Glutamatergic neuron (in vitro differentiated cells): ENCODE measurements around the gene PPP1R9A. TPM values are rescaled to one million over a fixed set of nuclear protein-coding genes. Genes with fewer than 3 reads are reported as not detected.

Source experiments
- DNase-seq: peaks from one replicate; pipeline ENCODE4 v3.0.0; 2022
- H3K27ac Mint-ChIP-seq: one replicate; pipeline ENCODE4 v1.8.0; 2020; ENCODE audit warnings: mild to moderate bottlenecking, mixed read lengths, inconsistent platforms; ENCODE audit not compliant: unreplicated experiment
- H3K27me3 Mint-ChIP-seq: one replicate; pipeline ENCODE4 v1.8.0; 2020; ENCODE audit warnings: mild to moderate bottlenecking, moderate library complexity, mixed read lengths, inconsistent platforms; ENCODE audit not compliant: unreplicated experiment
- H3K36me3 Mint-ChIP-seq: one replicate; pipeline ENCODE4 v1.8.0; 2020; ENCODE audit warnings: mild to moderate bottlenecking, mixed read lengths, inconsistent platforms; ENCODE audit not compliant: unreplicated experiment
- H3K4me1 Mint-ChIP-seq: one replicate; pipeline ENCODE4 v1.8.0; 2020; ENCODE audit warnings: mild to moderate bottlenecking, low read depth, mixed read lengths, inconsistent platforms; ENCODE audit not compliant: unreplicated experiment
- H3K4me3 Mint-ChIP-seq: one replicate; pipeline ENCODE4 v1.8.0; 2020; ENCODE audit warnings: mild to moderate bottlenecking, mixed read lengths, inconsistent platforms; ENCODE audit not compliant: unreplicated experiment
- H3K9me3 Mint-ChIP-seq: one replicate; pipeline ENCODE4 v1.8.0; 2020; ENCODE audit warnings: mild to moderate bottlenecking, moderate library complexity, mixed read lengths, inconsistent platforms; ENCODE audit not compliant: unreplicated experiment
- total RNA-seq: library from RNA; stranded (reverse); fragmentation: NEBNext Ultra II Directional; extraction: Animal tissue kit (Norgen Biotek cat#: 25700); gene quantifications from one replicate; pipeline ENCODE4 v1.2.1, GENCODE V29; 2021; ENCODE audit not compliant: unreplicated experiment
- TF ChIP-seq, protein P1 (sequence below): fragments of 200-600 bp; sonication (generic); IDR thresholded peaks from one replicate; pipeline ENCODE4 v1.5.0; 2021; ENCODE audit not compliant: partially characterized antibody, unreplicated experiment

The PPP1R9A gene
- total RNA-seq, 1 donor from 2014 or later: 14.7 TPM

DNA sequence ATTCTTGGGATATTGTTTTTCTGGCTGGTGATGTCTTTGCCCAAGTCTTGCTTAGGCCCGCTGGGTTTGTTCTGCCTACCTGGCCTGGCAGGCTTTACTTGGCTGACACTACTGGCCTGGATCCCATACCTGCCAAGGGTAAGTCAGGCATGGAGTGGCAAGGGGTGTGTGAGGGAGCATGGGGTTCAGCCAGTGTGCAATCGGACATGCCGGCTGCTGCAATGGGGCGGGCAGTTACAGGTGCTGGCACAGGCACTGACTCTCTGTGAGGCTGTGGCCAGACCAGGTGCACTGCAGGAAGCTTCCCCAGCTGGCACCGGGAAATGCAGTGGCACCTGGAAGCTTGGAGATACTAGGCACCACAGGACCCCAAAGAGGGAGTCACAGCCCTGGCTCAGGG is 248.6 kb downstream of the PPP1R9A start:
- no peaks in the 10 kb centered on the region for H3K9me3 Mint-ChIP-seq
- H3K27me3 Mint-ChIP-seq: no peaks in the 10 kb centered on the region
- H3K4me3 Mint-ChIP-seq: no peak overlapping the region
- H3K4me1 Mint-ChIP-seq: no peaks in the 10 kb centered on the region
- no peak overlapping the region for H3K27ac Mint-ChIP-seq
- DNase-seq: no peak
- TF ChIP-seq, protein P1, sequence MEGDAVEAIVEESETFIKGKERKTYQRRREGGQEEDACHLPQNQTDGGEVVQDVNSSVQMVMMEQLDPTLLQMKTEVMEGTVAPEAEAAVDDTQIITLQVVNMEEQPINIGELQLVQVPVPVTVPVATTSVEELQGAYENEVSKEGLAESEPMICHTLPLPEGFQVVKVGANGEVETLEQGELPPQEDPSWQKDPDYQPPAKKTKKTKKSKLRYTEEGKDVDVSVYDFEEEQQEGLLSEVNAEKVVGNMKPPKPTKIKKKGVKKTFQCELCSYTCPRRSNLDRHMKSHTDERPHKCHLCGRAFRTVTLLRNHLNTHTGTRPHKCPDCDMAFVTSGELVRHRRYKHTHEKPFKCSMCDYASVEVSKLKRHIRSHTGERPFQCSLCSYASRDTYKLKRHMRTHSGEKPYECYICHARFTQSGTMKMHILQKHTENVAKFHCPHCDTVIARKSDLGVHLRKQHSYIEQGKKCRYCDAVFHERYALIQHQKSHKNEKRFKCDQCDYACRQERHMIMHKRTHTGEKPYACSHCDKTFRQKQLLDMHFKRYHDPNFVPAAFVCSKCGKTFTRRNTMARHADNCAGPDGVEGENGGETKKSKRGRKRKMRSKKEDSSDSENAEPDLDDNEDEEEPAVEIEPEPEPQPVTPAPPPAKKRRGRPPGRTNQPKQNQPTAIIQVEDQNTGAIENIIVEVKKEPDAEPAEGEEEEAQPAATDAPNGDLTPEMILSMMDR: no peak
- H3K36me3 Mint-ChIP-seq: no peaks in the 10 kb centered on the region

DNA sequence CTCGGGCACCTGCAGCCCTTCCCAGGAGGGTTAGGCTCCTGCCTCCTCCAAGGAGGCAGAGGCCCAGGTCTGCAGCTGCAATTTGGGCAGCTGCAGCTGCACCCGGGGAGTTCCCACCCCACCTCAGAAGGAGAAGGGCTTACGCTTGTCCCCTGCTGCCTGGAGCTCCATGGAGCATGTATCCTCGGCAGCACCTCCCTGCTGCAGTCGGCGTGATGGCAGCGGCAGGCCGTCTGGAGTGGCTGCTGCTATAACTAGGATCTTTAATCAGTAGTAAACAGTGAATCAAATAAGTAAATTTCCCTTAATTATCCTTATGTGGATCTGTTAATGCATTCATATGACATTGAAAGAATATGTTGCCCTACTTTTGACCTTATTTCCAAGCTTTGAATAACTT is 250.0 kb downstream of the PPP1R9A start:
- no peaks in the 10 kb centered on the region for H3K9me3 Mint-ChIP-seq
- TF ChIP-seq, protein P1: no peak
- H3K4me3 Mint-ChIP-seq: no peak overlapping the region
- no peak overlapping the region for H3K27ac Mint-ChIP-seq
- no peaks in the 10 kb centered on the region for H3K36me3 Mint-ChIP-seq
- H3K4me1 Mint-ChIP-seq: no peaks in the 10 kb centered on the region
- DNase-seq: no peak
- H3K27me3 Mint-ChIP-seq: no peaks in the 10 kb centered on the region

DNA sequence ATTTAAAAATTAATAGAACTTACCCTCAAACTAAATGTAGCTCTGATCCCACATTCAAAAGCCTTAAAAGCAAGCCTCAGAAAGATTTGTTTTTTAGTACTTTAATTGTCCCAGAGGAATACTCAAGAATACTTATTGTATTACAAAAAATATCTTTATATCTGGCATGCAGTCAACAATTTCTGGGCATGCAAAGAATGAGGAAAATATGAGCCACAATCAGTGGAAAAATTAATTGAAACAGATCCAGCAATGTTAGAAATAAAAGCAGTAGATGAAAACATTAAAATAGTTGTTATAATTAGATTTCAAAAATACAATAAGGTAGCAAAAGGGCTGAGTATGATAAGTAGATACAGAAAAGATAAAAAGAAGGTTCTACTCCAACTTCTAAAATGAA is 262.3 kb downstream of the PPP1R9A start:
- Mint-ChIP-seq H3K36me3 (no peaks in the 10 kb centered on the region), H3K9me3 (no peaks in the 10 kb centered on the region), H3K27ac (no peak overlapping the region), H3K4me1 (no peaks in the 10 kb centered on the region), H3K27me3 (no peaks in the 10 kb centered on the region), H3K4me3 (no peak overlapping the region)
- TF ChIP-seq, protein P1: no peak
- no peak for DNase-seq

DNA sequence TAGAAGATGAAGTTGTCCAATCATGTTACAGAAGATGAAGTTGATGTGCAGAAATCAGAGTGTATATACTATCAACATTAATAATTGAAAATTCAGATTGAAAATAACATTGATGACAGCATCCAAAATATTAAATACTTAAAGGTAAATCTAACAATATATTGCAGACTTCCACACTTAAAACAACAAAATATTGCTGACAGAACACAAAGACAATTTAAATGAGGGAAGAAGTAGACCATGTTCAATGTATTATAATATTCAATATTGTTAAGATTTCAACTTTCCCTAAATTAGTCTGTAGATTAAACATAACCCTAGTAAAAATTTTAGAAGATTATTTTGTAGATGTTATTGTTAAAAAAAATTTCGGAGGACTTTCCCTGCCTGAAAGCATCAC is 265.0 kb downstream of the PPP1R9A start:
- H3K4me3 Mint-ChIP-seq: no peak overlapping the region
- H3K27me3 Mint-ChIP-seq: no peaks in the 10 kb centered on the region
- no peaks in the 10 kb centered on the region for H3K36me3 Mint-ChIP-seq
- H3K27ac Mint-ChIP-seq: no peak overlapping the region
- H3K4me1 Mint-ChIP-seq: no peaks in the 10 kb centered on the region
- no peak for DNase-seq
- no peaks in the 10 kb centered on the region for H3K9me3 Mint-ChIP-seq
- TF ChIP-seq, protein P1: no peak

DNA sequence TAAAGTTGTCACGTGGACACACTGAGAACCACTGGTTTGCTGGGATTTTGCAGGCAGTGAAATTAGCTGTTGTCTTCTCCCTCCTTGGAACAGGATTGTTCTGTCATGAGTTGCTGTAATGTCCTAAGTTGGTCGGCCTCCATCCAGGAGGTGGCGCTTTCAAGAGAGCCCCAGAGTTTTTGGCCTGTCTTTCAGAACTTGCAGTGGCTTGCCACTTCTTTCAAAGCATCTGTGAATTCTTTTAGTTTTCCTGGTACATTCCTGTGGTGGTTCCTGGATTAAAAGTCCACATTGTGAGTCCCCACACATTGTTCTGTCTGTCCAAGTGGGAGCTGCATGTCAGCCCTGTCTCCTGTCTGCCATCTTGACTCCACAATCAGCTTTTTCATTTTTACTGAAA is 283.1 kb downstream of the PPP1R9A start:
- H3K4me3 Mint-ChIP-seq: no peak overlapping the region
- no peaks in the 10 kb centered on the region for H3K4me1 Mint-ChIP-seq
- H3K27ac Mint-ChIP-seq: no peak overlapping the region
- no peaks in the 10 kb centered on the region for H3K27me3 Mint-ChIP-seq
- no peaks in the 10 kb centered on the region for H3K36me3 Mint-ChIP-seq
- no peaks in the 10 kb centered on the region for H3K9me3 Mint-ChIP-seq
- DNase-seq: no peak
- TF ChIP-seq, protein P1: no peak
